BJ (cell line): ENCODE data around the gene KIFAP3. TPM values are rescaled to one million over a fixed set of nuclear protein-coding genes. Genes with fewer than 3 reads are reported as not detected.

ENCODE experiments used
- CTCF ChIA-PET: fragments of 350-600 bp; formaldehyde crosslinking; extraction: SDS; loops from one replicate; lab custom pipeline; 2021; ENCODE audit warnings: antibody characterized with exemption, inconsistent platforms; lab: Yijun Ruan, JAX
- POLR2A ChIA-PET: fragments of 300-600 bp; sonication (Branson Sonifier 250); formaldehyde crosslinking; extraction: SDS; loops from one replicate; lab custom pipeline; 2021; ENCODE audit warnings: antibody characterized with exemption; lab: Charles Lee
- DNase-seq: peaks from one replicate; pipeline ENCODE4 v3.0.0-alpha.2; 2011; ENCODE audit warnings: low read depth
- H3K27me3 ChIP-seq: 2 replicates; pipeline ENCODE4 v1.6.0; 2011; ENCODE audit warnings: low read length; ENCODE audit not compliant: control insufficient read depth, insufficient read depth
- H3K36me3 ChIP-seq: 2 replicates; pipeline ENCODE4 v1.5.1; 2011; ENCODE audit warnings: low read length; ENCODE audit not compliant: control insufficient read depth, insufficient read depth
- H3K4me3 ChIP-seq: 2 replicates; pipeline ENCODE4 v1.5.1; 2011; ENCODE audit warnings: low read depth, mild to moderate bottlenecking, control low read depth, low read length
- CTCF ChIP-seq: IDR thresholded peaks from 2 replicates; pipeline ENCODE4 v1.5.1; 2011; ENCODE audit warnings: low read depth, mild to moderate bottlenecking, control low read depth, inconsistent platforms, low read length, moderate library complexity; ENCODE audit not compliant: insufficient read depth
- polyA plus RNA-seq: library from polyadenylated mRNA; depleted of rRNA; stranded (reverse); fragments of >200 nt; gene quantifications from 2 replicates; pipeline ENCODE4 v1.2.3, GENCODE V29; 2011

The KIFAP3 gene
- polyA plus RNA-seq, 1 experiment, result 6.1 TPM

GRCh38 chr1:169985757-169986156, 88.7 kb downstream of the KIFAP3 start:
- ChIA-PET CTCF (no interaction called here), POLR2A (no interaction called here)
- no peak for TF ChIP-seq CTCF
- Histone ChIP-seq H3K4me3 (no peak overlapping the region), H3K36me3 (no peaks in the 10 kb centered on the region), H3K27me3 (no peaks in the 10 kb centered on the region)
- DNase-seq, result no peak

GRCh38 chr1:169974067-169974466, 100.4 kb downstream of the KIFAP3 start:
- no peaks in the 10 kb centered on the region for H3K27me3 ChIP-seq
- ChIA-PET POLR2A (no interaction called here), CTCF (no interaction called here)
- no peak for DNase-seq
- TF ChIP-seq CTCF, result no peak
- no peak overlapping the region for H3K4me3 ChIP-seq
- H3K36me3 ChIP-seq, result no peaks in the 10 kb centered on the region

- no peak overlapping the region for H3K4me3 ChIP-seq
- H3K36me3 ChIP-seq, result no peaks in the 10 kb centered on the region
- DNase-seq, result no peak
- ChIA-PET CTCF (interaction anchor here (1.4 kb wide), 1 partner anchor 17 kb away, joined by 3 read pairs; no protein-coding TSS in a partner anchor), POLR2A (no interaction called here)
- TF ChIP-seq CTCF, result no peak
- H3K27me3 ChIP-seq, result no peaks in the 10 kb centered on the region
These were observed 104.4 kb downstream of the KIFAP3 start for GRCh38 chr1:169970114-169970513.

GRCh38 chr1:169968174-169968573, 106.3 kb downstream of the KIFAP3 start:
- ChIA-PET POLR2A (no interaction called here), CTCF (interaction anchor here (1.2 kb wide), 1 partner anchor 11 kb away, joined by 3 read pairs; no protein-coding TSS in a partner anchor)
- DNase-seq, result no peak
- Histone ChIP-seq H3K4me3 (no peak overlapping the region), H3K36me3 (no peaks in the 10 kb centered on the region), H3K27me3 (no peaks in the 10 kb centered on the region)
- no peak for TF ChIP-seq CTCF

- H3K27me3 ChIP-seq, result no peaks in the 10 kb centered on the region
- H3K36me3 ChIP-seq, result no peaks in the 10 kb centered on the region
- ChIA-PET POLR2A (no interaction called here), CTCF (no interaction called here)
- DNase-seq, result no peak
- TF ChIP-seq CTCF, result no peak
- H3K4me3 ChIP-seq, result no peak overlapping the region
These were observed 110.3 kb downstream of the KIFAP3 start for GRCh38 chr1:169964206-169964605.
